A549 treated with AZD2906 at 1 μM for 4 hours (cell line): ENCODE measurements around the gene PATZ1. TPM values are rescaled to one million over a fixed set of nuclear protein-coding genes. Genes with fewer than 3 reads are reported as not detected.

ENCODE experiments used
- total RNA-seq: library from RNA; stranded (reverse); fragments of 200-300 nt; extraction: Qiagen RNA extraction; gene quantifications from 5 replicates; pipeline ENCODE4 v1.2.3, GENCODE V29; 2022

PATZ1 gene
- 18.5 to 21.9 TPM (median 21.2 TPM) in 5 replicates for total RNA-seq

DNA sequence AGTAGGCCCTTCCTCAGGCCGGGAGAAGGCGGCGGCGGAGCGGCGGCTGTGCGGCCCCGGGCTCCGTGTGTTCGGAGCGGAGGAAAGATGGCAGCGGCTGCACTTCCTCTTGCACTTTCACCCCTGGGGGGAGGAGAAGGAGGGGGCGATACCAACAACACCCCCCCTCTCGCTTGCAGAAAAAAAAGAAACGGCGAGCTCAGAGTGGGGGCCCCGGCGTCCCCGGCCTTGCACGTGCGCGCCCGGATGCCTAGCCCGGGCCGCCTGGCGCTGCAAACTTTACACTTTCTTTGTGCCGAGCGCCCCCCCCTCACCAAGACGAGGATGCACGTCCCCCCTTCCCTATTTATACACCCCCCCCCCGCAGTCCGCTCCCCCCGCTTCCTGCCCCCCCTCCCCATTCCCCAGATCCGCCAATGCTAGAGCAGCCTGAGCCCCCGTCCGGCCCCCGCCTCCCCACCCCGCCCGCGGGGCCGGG lies at the start of gene PATZ1:
Gene PATZ1 (minus strand): TSS at position 92 of the 478 bp plus-strand sequence. CDS start 744 bp downstream, outside the sequence.

GRCh38 chr22:31292236-31292989 lies 53.7 kb downstream of the PATZ1 start, which contains the start of gene PIK3IP1:
Gene PIK3IP1, minus strand, starts transcription at chr22:31292488. Its CDS starts 144 bp downstream, at chr22:31292344.

Other genes with a start within 250 kb of the PATZ1 start
- gene SELENOM, start 238.8 kb downstream of the PATZ1 start, total RNA-seq, result 51.2 to 75.7 TPM (median 67.0 TPM) in 5 replicates
- 0.45 to 0.60 TPM (median 0.48 TPM) in 5 replicates for gene INPP5J, start 223.4 kb downstream of the PATZ1 start, total RNA-seq
- gene PLA2G3, start 205.8 kb downstream of the PATZ1 start, total RNA-seq, result not detected in 5 replicates
- gene RNF185, start 186.2 kb downstream of the PATZ1 start, total RNA-seq, result 22.2 to 25.5 TPM (median 24.1 TPM) in 5 replicates
- 6.5 to 7.6 TPM (median 7.1 TPM) in 5 replicates for gene LIMK2, start 134.0 kb downstream of the PATZ1 start, total RNA-seq
- 0.58 to 0.84 TPM (median 0.60 TPM) in 5 replicates for gene PIK3IP1, start 53.9 kb downstream of the PATZ1 start, total RNA-seq
- gene DRG1, start 53.3 kb upstream of the PATZ1 start, total RNA-seq, result 51.3 to 88.7 TPM (median 56.1 TPM) in 5 replicates
- gene EIF4ENIF1, start 143.5 kb upstream of the PATZ1 start, total RNA-seq, result 12.6 to 16.0 TPM (median 14.5 TPM) in 5 replicates
- gene SFI1, start 150.2 kb upstream of the PATZ1 start, total RNA-seq, result 8.0 to 11.1 TPM (median 9.3 TPM) in 5 replicates